ENCODE data around the gene FMNL2.

FMNL2 gene

DNA sequence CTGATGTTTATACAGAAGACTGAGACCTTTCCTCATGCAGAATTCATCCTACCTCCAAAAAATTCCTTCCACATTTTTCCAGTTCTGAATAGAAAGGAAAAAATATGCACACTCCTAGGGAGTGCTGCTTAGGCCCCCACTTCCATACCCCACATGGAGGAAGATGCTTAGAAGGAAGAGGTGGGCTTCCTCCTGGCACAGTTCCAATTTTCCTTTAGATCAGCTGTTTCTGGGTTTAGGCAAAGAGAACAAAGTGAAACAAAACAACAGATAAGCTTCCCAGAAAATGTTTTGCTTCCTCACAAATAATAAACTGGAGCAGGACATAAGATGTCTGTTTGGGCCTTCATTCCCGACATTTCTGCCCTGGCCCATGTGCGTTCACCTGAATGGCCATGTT, 209.7 kb downstream of the FMNL2 start:
- ChIA-PET POLR2A (ENCODE audit: low non-redundant PET) (no interaction called here), CTCF (no interaction called here)
- H3K27ac ChIP-seq: no peak overlapping the region
- no peak for DNase-seq (ENCODE audit: low spot score)
- TF ChIP-seq, protein P1, sequence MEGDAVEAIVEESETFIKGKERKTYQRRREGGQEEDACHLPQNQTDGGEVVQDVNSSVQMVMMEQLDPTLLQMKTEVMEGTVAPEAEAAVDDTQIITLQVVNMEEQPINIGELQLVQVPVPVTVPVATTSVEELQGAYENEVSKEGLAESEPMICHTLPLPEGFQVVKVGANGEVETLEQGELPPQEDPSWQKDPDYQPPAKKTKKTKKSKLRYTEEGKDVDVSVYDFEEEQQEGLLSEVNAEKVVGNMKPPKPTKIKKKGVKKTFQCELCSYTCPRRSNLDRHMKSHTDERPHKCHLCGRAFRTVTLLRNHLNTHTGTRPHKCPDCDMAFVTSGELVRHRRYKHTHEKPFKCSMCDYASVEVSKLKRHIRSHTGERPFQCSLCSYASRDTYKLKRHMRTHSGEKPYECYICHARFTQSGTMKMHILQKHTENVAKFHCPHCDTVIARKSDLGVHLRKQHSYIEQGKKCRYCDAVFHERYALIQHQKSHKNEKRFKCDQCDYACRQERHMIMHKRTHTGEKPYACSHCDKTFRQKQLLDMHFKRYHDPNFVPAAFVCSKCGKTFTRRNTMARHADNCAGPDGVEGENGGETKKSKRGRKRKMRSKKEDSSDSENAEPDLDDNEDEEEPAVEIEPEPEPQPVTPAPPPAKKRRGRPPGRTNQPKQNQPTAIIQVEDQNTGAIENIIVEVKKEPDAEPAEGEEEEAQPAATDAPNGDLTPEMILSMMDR (conservative IDR thresholded peaks at IDR 0.05; ENCODE audit: low read depth): no peak

DNA sequence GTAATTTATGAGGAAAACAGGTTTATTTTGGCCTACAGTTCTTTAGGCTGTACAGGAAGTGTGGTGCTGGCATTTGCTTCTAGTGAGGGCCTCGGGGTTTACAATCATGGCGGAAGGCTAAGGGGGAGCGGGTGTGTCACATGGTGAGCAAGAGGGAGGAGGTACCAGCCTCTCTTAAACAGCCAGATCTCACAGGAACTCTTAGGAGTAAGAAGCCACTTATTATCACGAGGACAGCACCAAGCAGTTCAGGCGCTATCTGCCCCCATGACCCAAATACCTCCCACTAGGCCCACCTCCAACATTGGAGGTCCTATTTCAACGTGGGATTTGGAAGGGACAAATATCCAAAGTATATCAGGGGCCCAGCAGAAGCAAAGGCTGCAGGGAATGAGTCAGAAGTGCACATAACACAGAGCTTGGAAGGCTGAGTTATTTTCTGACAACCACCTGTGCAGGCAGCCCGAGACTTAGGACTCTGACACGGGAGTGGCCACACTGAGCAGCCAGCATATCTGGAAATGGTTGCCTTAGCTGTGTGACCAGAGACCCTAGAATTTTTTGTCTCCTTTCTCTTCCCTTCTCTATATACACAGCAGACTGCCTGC, 211.4 kb downstream of the FMNL2 start:
- no peak overlapping the region for H3K27ac ChIP-seq
- ChIA-PET CTCF (no interaction called here), POLR2A (ENCODE audit: low non-redundant PET) (no interaction called here)
- DNase-seq (ENCODE audit: low spot score): no peak
- TF ChIP-seq, protein P1 (conservative IDR thresholded peaks at IDR 0.05; ENCODE audit: low read depth): no peak

DNA sequence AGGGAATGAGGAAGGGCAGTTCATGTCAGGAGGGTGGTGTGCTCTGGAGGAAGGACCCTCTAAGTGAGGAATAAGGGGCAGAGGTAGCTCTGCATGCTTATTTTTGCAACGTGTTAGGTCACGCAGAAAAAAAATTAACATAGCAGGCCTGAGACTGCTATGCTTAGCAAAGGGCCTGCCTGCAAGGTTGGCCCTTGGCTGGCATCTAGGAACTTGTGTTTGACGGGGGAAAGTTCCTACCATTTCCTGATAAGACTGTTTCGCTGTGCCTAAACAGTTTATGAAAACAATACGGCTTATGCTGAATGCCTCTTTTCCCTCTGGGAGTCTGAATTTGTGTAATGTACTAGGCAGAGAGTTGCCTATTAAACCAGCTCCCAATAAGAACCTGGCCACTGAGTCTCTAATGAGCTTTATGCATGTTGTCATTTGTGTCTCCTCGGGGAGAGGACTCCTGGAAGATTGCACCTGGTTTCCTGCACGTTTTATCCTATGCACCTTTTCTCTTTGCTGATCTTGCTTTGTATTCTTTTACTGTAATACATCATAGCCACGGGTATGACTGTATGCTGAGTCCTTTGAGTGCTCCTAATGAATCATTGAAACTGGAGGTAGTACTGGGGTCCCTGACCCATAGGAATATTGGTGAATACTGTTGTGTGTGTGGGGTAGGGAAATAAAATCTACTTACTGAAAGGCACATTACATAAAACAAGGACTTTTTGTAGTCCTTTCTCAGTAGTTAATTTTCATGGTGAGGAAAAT, 213.3 kb downstream of the FMNL2 start:
- DNase-seq (ENCODE audit: low spot score): no peak
- POLR2A ChIA-PET (ENCODE audit: low non-redundant PET): no interaction called here
- TF ChIP-seq, protein P1 (conservative IDR thresholded peaks at IDR 0.05; ENCODE audit: low read depth): no peak
- CTCF ChIA-PET: no interaction called here
- no peak overlapping the region for H3K27ac ChIP-seq

DNA sequence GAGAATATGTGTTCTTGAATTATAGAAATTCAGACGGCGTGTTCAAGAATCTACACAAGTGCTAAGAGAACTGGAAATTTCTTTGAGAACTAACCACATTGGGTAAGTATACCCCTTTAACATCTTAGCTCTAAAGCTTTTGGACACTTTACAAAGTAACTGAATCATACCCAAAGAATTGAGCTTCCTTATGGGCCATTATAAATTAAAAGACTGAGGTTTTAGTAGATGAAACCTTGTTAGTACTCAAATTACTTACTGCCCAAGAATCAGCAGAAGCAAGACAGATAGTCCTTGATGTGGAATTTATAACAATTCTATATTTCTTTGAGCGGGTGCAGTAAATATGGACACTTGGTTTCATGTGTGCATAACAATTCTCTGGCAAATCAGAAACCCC, 214.0 kb downstream of the FMNL2 start:
- ChIA-PET CTCF (no interaction called here), POLR2A (ENCODE audit: low non-redundant PET) (no interaction called here)
- no peak overlapping the region for H3K27ac ChIP-seq
- TF ChIP-seq, protein P1 (conservative IDR thresholded peaks at IDR 0.05; ENCODE audit: low read depth): no peak
- no peak for DNase-seq (ENCODE audit: low spot score)

DNA sequence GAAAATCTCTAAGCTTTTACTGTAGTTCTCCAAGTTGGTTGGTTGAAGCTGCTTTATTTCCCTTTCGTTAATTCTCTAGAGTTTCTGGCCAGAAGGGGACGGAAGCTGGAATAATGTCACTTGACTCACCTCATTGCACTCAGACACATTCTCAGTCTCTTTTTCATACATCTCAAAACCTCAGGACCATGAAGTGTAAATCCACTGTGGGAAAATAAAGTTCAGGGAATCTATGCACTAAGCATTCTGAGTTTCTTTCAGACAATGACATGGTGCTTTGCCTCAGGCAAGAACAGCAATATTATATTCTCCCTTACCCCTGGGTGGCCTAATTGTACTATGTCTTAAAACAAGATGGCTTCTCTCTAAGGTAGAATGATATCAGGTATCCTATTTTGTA, 214.4 kb downstream of the FMNL2 start:
- no peak for DNase-seq (ENCODE audit: low spot score)
- H3K27ac ChIP-seq: no peak overlapping the region
- POLR2A ChIA-PET (ENCODE audit: low non-redundant PET): no interaction called here
- CTCF ChIA-PET: no interaction called here
- TF ChIP-seq, protein P1 (conservative IDR thresholded peaks at IDR 0.05; ENCODE audit: low read depth): no peak

DNA sequence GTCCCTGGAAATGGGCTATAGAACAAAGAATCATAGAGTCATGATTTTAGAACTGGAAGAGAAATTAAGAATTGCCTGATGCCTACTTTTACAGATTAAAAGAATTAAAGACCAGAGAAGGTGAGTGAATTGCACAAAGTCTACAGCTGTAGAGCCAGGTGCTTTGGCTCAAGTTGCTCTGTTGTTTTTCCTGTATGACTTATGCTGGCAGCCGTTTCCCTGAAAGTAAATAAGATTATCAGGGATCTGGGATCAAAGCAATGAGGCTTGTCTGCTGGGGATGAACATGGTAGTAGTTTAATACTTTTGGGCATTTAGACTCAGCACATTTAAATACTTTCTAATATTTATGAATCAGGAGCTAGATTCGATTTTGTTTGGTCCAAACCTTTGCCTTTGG, 215.4 kb downstream of the FMNL2 start:
- TF ChIP-seq, protein P1 (conservative IDR thresholded peaks at IDR 0.05; ENCODE audit: low read depth): no peak
- ChIA-PET CTCF (no interaction called here), POLR2A (ENCODE audit: low non-redundant PET) (no interaction called here)
- no peak overlapping the region for H3K27ac ChIP-seq
- no peak for DNase-seq (ENCODE audit: low spot score)
